Stimulated activated naive CD8-positive, alpha-beta T cell treated with anti-CD3 and anti-CD28 coated beads, Interleukin-15, amount 100 ng/mL, for 72 hours (primary cell): ENCODE results near the gene WDR90.
A peak's percentile ranks its signal among the peaks of the same experiment; 100 is the strongest.

Experiments used
- ATAC-seq: fragments of 150-1000 bp; cut with Tn5 transposase; 2 replicates; pipeline ENCODE4 v1.10.0; 2021; ENCODE audit warnings: mild to moderate bottlenecking, moderate library complexity
- DNase-seq, 2 donors: peaks; one replicate each; pipeline ENCODE4 v3.0.0; 2021 to 2022
- H3K27ac Mint-ChIP-seq, 2 donors: one replicate each; pipeline ENCODE4 v1.8.0; 2022; ENCODE audit warnings: mild to moderate bottlenecking in 2 of 2, mixed read lengths in 2 of 2, moderate library complexity in 2 of 2
- H3K27me3 Mint-ChIP-seq: one replicate; pipeline ENCODE4 v1.8.0; 2022; ENCODE audit warnings: mixed read lengths
- H3K4me1 Mint-ChIP-seq: one replicate; pipeline ENCODE4 v1.8.0; 2022; ENCODE audit warnings: mild to moderate bottlenecking, mixed read lengths
- H3K4me3 Mint-ChIP-seq, 2 donors: one replicate each; pipeline ENCODE4 v1.8.0; 2022; ENCODE audit warnings: mild to moderate bottlenecking in 2 of 2, mixed read lengths in 2 of 2, moderate library complexity in 1 of 2
- H3K9me3 Mint-ChIP-seq, 2 donors: one replicate each; pipeline ENCODE4 v1.8.0; 2022; ENCODE audit warnings: mixed read lengths in 2 of 2

The WDR90 gene

DNA sequence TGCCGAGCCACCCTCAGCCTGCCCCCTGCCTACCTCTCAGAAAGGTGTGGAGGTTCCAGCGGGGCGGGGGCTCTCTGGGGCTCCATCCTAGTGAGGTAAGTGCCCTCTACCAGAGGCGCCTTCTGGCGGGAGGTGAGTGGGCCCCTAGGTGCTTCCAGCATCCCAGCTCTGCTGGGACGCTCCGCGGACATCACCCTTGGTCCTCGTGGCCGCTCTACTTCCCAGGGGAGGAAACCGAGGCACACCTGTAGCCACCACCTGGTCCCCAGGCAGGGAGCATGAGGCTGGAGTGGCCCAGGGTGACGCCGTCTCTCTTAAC is 6.2 kb upstream of the WDR90 start:
- ATAC-seq (no peak), DNase-seq (no peak)
- Mint-ChIP-seq H3K9me3 (no peaks in the 10 kb centered on the region), H3K27me3 (no peaks in the 10 kb centered on the region), H3K4me3 (peak overlapping the region; percentile 81 to 86), H3K4me1 (peaks cover 60% of the 10 kb centered on the region), H3K27ac (peak overlapping the region in 1 of 2 donors; percentile 74)

DNA sequence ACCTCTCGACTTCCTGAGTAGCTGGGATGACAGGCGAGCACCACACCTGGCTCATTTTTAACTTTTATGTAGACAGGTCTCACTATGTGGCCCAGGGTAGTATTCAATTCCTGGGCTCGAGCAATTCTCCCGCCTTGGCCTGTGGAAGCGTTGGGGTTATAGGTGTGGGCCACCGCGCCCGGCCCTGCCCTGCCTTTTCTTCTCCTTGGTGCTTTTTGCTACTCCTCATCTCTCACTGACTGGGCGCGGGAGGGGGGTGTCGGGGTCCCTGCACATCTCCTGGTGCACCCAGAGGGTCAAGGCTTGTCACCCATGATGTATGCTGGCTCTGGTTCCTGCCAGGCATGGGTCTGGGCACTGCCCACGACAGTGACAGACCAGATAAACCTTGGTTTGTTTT is 4.6 kb upstream of the WDR90 start:
- no peak for DNase-seq
- H3K27ac Mint-ChIP-seq, result peak overlapping the region in 1 of 2 donors; percentile 69
- H3K4me3 Mint-ChIP-seq, result peak overlapping the region; percentile 81 to 86

DNA sequence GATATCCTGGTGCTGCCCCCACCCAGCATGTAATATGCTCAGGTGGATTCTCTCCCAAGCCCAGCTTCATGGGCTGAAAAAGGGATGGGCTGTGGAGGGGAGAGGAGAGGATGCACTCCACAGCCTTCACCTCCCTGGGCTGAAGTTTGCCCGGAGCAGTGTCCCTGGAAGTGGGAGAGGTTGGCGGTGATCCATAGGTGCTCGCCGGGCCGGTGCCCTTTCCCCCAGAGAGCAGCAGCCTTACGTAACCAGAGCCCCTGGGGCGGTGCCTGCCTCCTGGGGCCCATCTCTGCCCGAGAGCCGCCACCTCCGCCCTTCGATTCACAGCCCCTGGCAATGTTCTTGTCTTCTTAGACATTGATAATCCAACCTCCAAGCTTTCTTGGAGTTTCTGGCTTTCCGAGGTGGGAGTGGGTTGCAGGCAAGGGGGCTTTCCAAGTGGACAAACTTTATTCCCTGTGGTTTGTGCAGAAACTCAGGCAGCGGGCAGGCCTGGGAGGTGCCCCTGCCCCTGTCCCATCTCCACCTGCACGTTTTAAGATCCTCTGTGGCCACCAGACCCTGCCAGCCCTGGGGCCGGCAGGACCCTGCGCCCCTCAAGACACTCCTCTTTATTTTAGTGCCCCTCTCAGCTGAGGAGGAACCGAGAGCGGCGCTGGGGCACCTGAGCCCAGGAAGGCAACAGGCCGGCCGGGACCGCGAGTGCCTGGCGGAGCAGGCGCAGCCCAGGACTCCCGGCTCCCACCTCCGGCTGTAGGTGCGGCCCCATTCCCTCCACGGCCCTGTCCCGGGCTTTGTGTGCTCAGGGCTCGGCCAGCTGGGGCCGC is 3.1 kb upstream of the WDR90 start:
- Mint-ChIP-seq H3K27ac (no peak overlapping the region), H3K4me3 (no peak overlapping the region), H3K27me3 (no peaks in the 10 kb centered on the region), H3K9me3 (no peaks in the 10 kb centered on the region), H3K4me1 (peaks cover 71% of the 10 kb centered on the region)
- no peak for ATAC-seq
- DNase-seq, result no peak

More for the DNA sequence above, 4.6 kb upstream of the WDR90 start:
- ATAC-seq, result no peak
- no peaks in the 10 kb centered on the region for H3K9me3 Mint-ChIP-seq
- H3K4me1 Mint-ChIP-seq, result peaks cover 59% of the 10 kb centered on the region
- H3K27me3 Mint-ChIP-seq, result no peaks in the 10 kb centered on the region

DNA sequence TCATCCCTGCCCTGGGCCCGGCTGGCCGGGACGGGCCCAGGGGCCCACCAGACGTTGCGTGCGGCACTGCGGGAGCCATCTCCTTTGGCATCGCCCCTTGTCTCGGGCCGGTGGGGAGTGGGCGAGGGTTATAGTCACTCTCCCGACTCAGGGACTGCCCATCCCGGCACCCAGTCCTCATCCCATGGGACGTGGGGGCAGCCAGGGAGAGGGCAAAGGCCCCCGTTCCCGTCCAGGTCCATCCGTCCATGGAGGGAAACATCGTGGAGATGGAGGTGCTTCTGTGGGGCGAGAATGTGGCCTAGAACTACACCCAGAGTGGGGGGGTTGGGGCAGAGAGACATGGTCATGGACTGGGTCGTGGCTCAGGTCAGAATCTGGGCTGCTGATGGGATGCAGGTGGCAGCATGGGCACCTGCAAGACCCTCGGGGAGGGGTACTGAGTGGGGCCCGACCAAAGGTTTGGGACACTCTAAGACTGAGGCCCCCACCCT is 2.4 kb upstream of the WDR90 start:
- no peak overlapping the region for H3K4me3 Mint-ChIP-seq
- peaks cover 78% of the 10 kb centered on the region for H3K4me1 Mint-ChIP-seq
- H3K9me3 Mint-ChIP-seq, result no peaks in the 10 kb centered on the region
- no peak overlapping the region for H3K27ac Mint-ChIP-seq
- ATAC-seq (no peak), DNase-seq (no peak)
- H3K27me3 Mint-ChIP-seq, result no peaks in the 10 kb centered on the region

DNA sequence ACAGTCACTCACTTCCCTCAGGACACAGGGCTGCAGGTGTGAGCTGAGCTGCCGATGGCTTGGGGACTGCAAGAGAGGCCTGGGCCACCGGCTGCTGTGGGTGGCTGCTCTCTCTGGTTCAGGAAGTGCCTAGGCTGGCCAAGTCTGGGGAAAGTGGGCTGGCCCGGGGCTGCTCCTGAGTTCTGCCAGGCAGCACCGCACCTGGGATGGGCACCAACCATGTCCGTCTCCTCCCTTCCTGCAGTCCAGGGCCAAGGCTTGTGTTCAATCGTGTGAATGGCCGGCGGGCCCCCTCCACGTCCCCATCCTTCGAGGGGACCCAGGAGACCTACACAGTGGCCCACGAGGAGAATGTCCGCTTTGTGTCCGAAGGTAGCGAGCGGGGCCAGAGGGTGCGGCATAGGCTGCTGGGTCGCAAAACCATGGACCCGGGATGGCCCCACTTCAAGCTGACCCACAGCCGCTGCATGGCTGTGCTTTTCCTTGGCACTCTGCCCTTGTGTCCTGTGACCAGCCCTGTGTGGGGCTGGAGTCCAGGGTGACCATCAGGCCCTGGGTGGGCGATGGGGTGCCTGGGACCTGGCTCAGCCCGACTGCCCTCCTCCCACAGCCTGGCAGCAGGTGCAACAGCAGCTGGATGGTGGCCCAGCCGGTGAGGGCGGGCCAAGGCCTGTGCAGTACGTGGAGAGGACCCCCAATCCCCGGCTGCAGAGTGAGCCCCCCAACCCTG is 1.8 kb upstream of the WDR90 start:
- DNase-seq (no peak), ATAC-seq (no peak)
- H3K27ac Mint-ChIP-seq, result no peak overlapping the region
- H3K4me1 Mint-ChIP-seq, result peaks cover 78% of the 10 kb centered on the region
- H3K9me3 Mint-ChIP-seq, result no peaks in the 10 kb centered on the region
- no peaks in the 10 kb centered on the region for H3K27me3 Mint-ChIP-seq
- H3K4me3 Mint-ChIP-seq, result peak overlapping the region in 1 of 2 donors; percentile 58

DNA sequence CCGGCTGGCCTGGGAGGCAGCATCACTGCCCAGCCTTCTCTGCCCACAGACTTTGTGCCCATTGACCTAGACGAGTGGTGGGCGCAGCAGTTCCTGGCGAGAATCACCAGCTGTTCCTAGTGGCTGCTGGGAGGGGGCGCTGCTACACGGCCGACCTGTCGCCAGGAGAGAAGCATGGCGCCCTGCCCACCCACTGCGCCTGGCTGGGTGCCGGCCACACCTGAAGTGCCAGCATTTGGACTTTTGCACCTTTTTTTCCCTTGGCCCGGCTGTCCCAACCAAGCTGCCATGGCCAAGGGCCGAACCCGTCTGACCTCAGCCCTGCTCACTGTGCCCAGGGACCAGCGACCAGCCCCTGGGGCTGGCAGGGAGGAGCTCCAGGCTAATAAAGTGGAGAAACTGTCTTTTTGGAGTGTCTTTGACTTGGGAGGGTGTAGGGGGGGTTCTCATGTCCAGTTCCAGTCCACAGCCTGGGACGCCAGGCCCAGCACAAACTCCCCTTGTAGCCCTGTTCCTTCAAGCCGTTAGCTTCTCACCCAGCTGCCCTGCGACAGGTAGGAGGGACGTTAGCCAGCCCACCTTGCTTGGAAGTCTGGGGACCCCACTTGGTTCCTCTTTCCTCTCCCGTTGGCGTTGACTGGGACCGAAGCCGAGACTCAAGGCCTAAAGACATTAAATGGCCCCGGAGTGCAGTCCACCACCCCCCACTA is 939 bp upstream of the WDR90 start:
- ATAC-seq, result peak; percentile 19
- H3K4me1 Mint-ChIP-seq, result peaks cover 70% of the 10 kb centered on the region

DNA sequence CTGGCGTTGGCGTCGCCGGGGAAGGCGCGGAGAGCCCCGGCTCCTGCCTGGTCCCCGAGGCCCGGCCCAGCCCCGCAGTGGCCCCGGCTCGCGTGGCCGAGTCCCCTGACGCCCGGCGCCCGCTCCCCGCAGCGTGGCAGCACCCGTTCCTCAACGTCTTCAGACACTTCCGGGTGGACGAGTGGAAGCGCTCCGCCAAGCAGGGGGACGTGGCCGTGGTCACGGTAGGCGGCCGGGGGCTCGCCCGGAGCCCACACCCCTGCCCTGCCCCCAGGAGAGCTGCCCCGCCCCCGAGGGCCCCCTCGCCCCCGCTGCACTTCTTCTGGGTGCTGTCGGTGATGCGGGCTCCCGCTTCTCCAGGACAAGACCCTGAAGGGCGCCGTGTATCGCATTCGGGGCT is 466 bp downstream of the WDR90 start:
- Mint-ChIP-seq H3K4me1 (peaks cover 56% of the 10 kb centered on the region), H3K9me3 (no peaks in the 10 kb centered on the region), H3K27ac (peak overlapping the region in 1 of 2 donors; percentile 82), H3K4me3 (peak overlapping the region; percentile 79 to 81), H3K27me3 (no peaks in the 10 kb centered on the region)
- ATAC-seq, result peak; percentile 21
- no peak for DNase-seq

More for the DNA sequence above, 939 bp upstream of the WDR90 start:
- no peaks in the 10 kb centered on the region for H3K27me3 Mint-ChIP-seq
- DNase-seq, result peak; percentile 34 to 57
- peak overlapping the region; percentile 86 to 90 for H3K4me3 Mint-ChIP-seq
- no peaks in the 10 kb centered on the region for H3K9me3 Mint-ChIP-seq
- peak overlapping the region; percentile 52 to 94 for H3K27ac Mint-ChIP-seq

DNA sequence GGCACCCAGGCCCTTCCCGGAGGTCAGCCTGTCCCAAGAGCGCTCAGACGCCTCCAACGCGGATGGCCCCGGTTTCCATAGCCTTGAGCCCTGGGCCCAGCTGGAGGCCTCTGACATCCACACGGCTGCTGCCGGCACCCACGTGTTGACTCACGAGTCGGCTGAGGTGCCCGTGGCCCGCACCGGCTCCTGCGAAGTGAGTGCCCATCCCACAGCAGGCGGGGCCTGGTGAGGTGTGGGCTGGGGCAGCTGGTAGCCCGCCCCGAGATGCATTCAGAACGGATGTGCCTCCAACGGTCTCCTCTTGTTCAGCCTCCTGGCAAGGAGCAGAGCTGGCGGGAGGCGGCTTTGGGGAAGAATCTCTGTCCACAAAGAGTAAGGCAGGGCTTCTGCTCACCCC is 2.7 kb downstream of the WDR90 start:
- no peak for ATAC-seq

DNA sequence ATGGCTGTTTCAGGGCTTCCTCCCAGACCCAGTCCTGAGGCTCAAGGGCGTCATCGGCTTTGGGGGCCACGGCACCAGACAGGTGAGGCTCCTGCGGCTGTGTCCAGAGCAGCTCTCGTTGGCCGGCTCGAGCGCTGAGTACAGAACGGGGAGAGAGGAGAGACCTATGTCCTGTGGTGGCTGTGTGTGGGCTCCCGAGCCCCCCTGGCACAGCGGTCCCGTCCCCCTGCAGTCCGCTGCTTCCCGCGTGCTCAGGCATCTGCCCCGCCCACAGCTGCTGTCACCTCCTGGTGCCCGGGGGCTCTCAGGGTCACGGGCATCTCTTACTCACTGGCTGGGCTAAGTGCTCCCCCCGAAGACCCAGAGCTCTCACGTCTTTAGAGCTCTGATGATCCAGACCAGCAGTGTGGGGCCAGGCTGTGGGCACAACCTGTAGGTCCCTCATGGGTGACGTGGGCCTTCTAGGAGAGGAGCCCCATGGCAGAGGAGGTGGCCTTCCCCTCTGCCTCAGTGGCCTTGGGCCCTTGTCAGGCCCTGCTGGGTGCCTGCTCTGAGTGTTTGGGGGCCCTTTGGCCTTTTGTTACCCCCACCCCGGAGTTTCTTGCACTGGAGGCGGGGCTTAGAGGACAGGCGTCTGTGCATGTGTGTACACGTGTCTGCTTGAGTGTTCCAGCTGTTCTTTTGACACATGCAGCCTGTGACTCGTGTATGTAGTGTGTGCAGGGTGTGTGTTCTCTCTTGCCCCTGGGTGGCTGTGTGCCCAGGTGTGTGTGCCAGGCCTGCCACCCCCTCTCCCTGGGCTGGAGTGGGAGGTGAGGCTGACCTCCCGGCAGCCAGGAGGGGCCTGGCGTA is 3.5 kb downstream of the WDR90 start:
- Mint-ChIP-seq H3K4me1 (peaks cover 27% of the 10 kb centered on the region), H3K27me3 (no peaks in the 10 kb centered on the region), H3K4me3 (no peak overlapping the region), H3K9me3 (no peaks in the 10 kb centered on the region), H3K27ac (peak overlapping the region in 1 of 2 donors; percentile 76)
- DNase-seq (no peak), ATAC-seq (no peak)

More for the DNA sequence above, 2.7 kb downstream of the WDR90 start:
- no peaks in the 10 kb centered on the region for H3K9me3 Mint-ChIP-seq
- H3K4me3 Mint-ChIP-seq, result no peak overlapping the region
- no peaks in the 10 kb centered on the region for H3K27me3 Mint-ChIP-seq
- H3K4me1 Mint-ChIP-seq, result peaks cover 35% of the 10 kb centered on the region
- DNase-seq, result no peak
- H3K27ac Mint-ChIP-seq, result no peak overlapping the region

DNA sequence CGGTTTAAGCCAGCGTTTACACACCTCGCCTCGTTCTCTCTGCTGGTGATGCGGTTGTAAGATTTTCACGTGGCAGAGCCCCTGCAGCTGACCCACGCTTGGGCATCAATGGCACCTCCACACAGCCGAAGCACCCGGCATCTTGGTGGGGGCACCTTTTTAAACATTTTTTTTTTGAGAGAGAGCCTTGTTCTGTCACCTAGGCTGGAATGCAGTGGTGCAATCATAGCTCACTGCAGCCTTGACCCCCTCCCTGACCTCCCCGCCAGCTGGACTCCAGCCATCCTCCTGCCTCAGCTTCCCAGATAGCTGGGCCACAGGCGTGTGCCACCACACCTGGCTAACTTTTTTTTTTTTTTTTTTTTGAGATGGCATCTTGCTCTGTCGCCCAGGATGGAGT is 4.9 kb downstream of the WDR90 start:
- no peaks in the 10 kb centered on the region for H3K9me3 Mint-ChIP-seq
- no peak for ATAC-seq
- no peak overlapping the region for H3K4me3 Mint-ChIP-seq
- H3K27me3 Mint-ChIP-seq, result no peaks in the 10 kb centered on the region
- peak overlapping the region in 1 of 2 donors; percentile 34 for H3K27ac Mint-ChIP-seq
- DNase-seq, result no peak
- peaks cover 19% of the 10 kb centered on the region for H3K4me1 Mint-ChIP-seq

DNA sequence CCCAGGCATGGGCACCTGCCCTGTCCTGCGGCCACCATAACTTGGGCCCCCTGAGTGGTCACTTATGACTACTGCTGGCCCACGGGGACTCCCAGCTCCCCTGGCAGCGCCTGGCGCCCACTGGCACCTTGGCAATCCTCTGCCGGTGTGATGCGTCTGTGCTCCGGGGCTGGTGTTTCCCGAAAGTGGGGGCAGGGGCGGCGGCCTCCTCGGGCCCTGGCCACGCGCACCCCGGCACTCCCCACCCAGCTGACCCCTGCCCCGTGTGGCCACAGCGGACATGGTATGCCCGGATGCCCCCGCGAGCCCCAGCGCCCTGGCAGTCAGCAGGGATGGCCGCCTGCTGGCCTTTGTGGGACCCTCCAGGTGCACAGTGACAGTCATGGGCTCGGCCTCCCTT is 8.3 kb downstream of the WDR90 start:
- H3K9me3 Mint-ChIP-seq, result no peaks in the 10 kb centered on the region

DNA sequence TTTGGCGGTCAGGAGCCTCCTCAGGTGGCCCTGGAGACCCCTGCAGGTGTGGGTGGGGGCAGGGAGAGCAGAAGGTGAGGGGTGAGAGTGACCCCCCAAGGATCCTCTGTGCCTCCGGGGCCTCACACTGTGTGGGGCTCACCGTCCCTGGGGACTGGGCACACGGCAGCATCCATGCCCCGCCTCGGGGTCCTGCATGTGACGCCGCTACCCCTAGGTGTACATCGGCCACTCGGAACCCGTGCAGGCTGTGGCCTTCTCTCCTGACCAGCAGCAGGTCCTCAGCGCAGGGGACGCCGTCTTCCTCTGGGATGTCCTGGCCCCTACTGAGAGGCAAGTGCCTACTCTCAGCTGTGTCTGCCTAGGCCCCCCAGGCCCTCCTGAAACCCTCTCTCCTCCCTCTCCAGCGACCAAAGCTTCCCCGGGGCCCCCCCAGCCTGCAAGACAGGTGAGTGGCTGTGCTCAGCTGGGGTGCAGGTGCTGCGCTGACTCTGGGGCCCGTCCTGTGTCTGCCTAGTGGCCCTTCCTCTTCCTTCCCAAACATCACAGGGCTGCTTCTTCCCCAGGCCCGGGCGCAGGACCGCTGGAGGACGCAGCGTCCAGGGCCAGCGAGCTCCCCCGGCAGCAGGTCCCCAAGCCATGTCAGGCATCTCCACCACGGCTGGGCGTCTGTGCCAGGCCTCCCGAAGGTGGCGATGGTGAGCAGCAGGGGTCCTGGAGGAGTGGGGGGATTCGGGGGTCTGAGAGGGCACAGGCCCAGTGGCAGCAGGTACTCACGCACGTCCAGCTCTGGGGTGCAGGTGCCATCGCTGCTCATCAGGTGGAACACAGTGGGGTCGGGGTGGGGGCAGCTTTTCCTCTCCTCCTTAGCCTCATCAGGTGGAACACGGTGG is 9.8 kb downstream of the WDR90 start:
- Mint-ChIP-seq H3K4me3 (no peak overlapping the region), H3K9me3 (no peaks in the 10 kb centered on the region), H3K27me3 (no peaks in the 10 kb centered on the region), H3K4me1 (peaks cover 15% of the 10 kb centered on the region), H3K27ac (peak overlapping the region in 1 of 2 donors; percentile 65)
- no peak for ATAC-seq
- DNase-seq, result no peak

More for the DNA sequence above, 8.3 kb downstream of the WDR90 start:
- ATAC-seq (no peak), DNase-seq (no peak)
- no peak overlapping the region for H3K27ac Mint-ChIP-seq
- H3K27me3 Mint-ChIP-seq, result no peaks in the 10 kb centered on the region
- H3K4me3 Mint-ChIP-seq, result no peak overlapping the region
- H3K4me1 Mint-ChIP-seq, result peaks cover 15% of the 10 kb centered on the region

DNA sequence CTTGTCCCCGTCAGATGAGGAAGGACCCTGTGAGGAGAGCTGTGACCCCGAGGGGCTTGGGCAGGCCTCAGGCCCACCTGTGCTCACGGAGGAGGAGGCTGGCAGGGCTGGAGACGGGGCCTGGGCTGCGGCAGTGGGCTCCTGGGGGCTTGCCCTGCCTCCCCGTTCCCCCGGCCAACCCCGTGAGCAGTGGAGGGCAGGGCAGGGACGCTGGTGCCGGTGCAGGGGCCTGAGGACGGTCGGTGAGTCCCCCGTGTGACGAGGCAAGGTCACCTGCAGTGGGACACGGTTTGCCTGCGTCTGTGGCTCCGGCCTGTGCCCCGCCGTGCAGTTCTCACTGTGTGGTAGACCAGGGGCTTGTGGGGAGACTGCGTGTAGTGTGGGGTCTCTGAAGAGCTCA is 10.5 kb downstream of the WDR90 start:
- no peak for ATAC-seq
- Mint-ChIP-seq H3K4me1 (peaks cover 15% of the 10 kb centered on the region), H3K27ac (no peak overlapping the region), H3K27me3 (no peaks in the 10 kb centered on the region), H3K4me3 (no peak overlapping the region), H3K9me3 (no peaks in the 10 kb centered on the region)
- DNase-seq, result no peak

DNA sequence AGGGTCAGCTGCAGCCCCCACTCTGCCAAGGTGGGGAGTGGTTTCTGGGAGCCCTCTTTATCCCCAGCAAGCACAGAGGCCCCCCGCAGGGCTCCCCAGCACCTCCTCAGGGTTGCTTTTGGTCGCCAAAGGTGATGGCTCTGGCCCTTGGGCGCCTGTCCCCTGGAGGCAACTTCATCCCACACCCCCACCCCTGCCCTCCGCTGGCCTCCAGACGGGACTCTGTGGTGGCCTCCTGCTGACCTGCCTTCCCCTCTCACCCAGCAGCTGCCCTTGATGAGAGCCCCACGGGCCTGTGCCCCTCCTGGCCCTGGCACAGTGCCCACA is 10.9 kb downstream of the WDR90 start:
- DNase-seq (no peak), ATAC-seq (no peak)
- H3K4me1 Mint-ChIP-seq, result peaks cover 15% of the 10 kb centered on the region
- no peak overlapping the region for H3K4me3 Mint-ChIP-seq
- H3K27me3 Mint-ChIP-seq, result no peaks in the 10 kb centered on the region
- H3K27ac Mint-ChIP-seq, result no peak overlapping the region
- no peaks in the 10 kb centered on the region for H3K9me3 Mint-ChIP-seq
